ENCODE results near the gene RNF5. TPM values are rescaled to one million over a fixed set of nuclear protein-coding genes. Genes with fewer than 3 reads are reported as not detected.

The RNF5 gene
- total RNA-seq, 1 experiment from 2014 or later, result 45.9 TPM

Small RNA genes lying within 50 kb of the gene (microRNA-seq; reads per million reads assigned to microRNA genes)
- 4.8 reads per million, percentile 9 among the genes with 10 or more reads in this experiment for gene MIR6721 (ENCODE audit: borderline number of aligned reads)
- gene MIR6833 (ENCODE audit: borderline number of aligned reads), result not detected

Other genes with a start within 250 kb of the RNF5 start
- gene CFB, start 232.3 kb upstream of the RNF5 start, total RNA-seq (2021; ENCODE audit: unreplicated experiment), result 1.5 TPM
- 68.3 TPM for gene NELFE, start 219.4 kb upstream of the RNF5 start, total RNA-seq (2021; ENCODE audit: unreplicated experiment)
- 68.0 TPM for gene SKIC2, start 219.2 kb upstream of the RNF5 start, total RNA-seq (2021; ENCODE audit: unreplicated experiment)
- gene DXO, start 206.3 kb upstream of the RNF5 start, total RNA-seq (2021; ENCODE audit: unreplicated experiment), result 16.4 TPM
- 5.1 TPM for gene C4A, start 196.3 kb upstream of the RNF5 start, total RNA-seq (2021; ENCODE audit: unreplicated experiment)
- 6.3 TPM for gene C4B, start 163.6 kb upstream of the RNF5 start, total RNA-seq (2021; ENCODE audit: unreplicated experiment)
- 1.4 TPM for gene CYP21A2, start 140.0 kb upstream of the RNF5 start, total RNA-seq (2021; ENCODE audit: unreplicated experiment)
- 8.5 TPM for gene TNXB, start 69.1 kb upstream of the RNF5 start, total RNA-seq (2021; ENCODE audit: unreplicated experiment)
- gene ATF6B, start 50.2 kb upstream of the RNF5 start, total RNA-seq (2021; ENCODE audit: unreplicated experiment), result 63.9 TPM
- 11.2 TPM for gene FKBPL, start 48.1 kb upstream of the RNF5 start, total RNA-seq (2021; ENCODE audit: unreplicated experiment)
- gene PRRT1, start 26.5 kb upstream of the RNF5 start, total RNA-seq (2021; ENCODE audit: unreplicated experiment), result 6.1 TPM
- 21.0 TPM for gene PPT2, start 24.3 kb upstream of the RNF5 start, total RNA-seq (2021; ENCODE audit: unreplicated experiment)
- gene EGFL8, start 13.8 kb upstream of the RNF5 start, total RNA-seq (2021; ENCODE audit: unreplicated experiment), result 29.0 TPM
- gene AGPAT1, start 2.3 kb upstream of the RNF5 start, total RNA-seq (2021; ENCODE audit: unreplicated experiment), result 55.6 TPM
- gene AGER, start 5.8 kb downstream of the RNF5 start, total RNA-seq (2021; ENCODE audit: unreplicated experiment), result 22.6 TPM
- 79.0 TPM for gene PBX2, start 11.8 kb downstream of the RNF5 start, total RNA-seq (2021; ENCODE audit: unreplicated experiment)
- gene GPSM3, start 14.2 kb downstream of the RNF5 start, total RNA-seq (2021; ENCODE audit: unreplicated experiment), result 1.2 TPM
- gene NOTCH4, start 45.7 kb downstream of the RNF5 start, total RNA-seq (2021; ENCODE audit: unreplicated experiment), result 0.81 TPM
- not detected for gene TSBP1, start 193.5 kb downstream of the RNF5 start, total RNA-seq (2021; ENCODE audit: unreplicated experiment)
- gene BTNL2, start 228.8 kb downstream of the RNF5 start, total RNA-seq (2021; ENCODE audit: unreplicated experiment), result not detected